Germinal center (tissue), 1 donor: ENCODE measurements around the gene ATPAF2.
A peak's percentile ranks its signal among the peaks of the same experiment; 100 is the strongest.

Experiments
- DNase-seq: peaks from one replicate; pipeline ENCODE4 v3.0.0; 2012; ENCODE audit warnings: mixed read lengths, low spot score

The ATPAF2 gene

GRCh38 chr17:18038861-18039534 is at the start of gene ATPAF2, which contains the start of gene GID4:
ATPAF2 (minus strand) TSS chr17:18039168; CDS start chr17:18039013, 155 bp downstream.
GID4 (plus strand) TSS chr17:18039408; CDS start chr17:18039465, 57 bp downstream.
- peak; percentile 98 for DNase-seq

GRCh38 chr17:18087610-18088491 is 48.9 kb upstream of the ATPAF2 start, which contains the start of gene DRG2:
DRG2 (plus strand) TSS chr17:18087948; CDS start chr17:18088024, 76 bp downstream.
- DNase-seq, result peak; percentile 90

GRCh38 chr17:18084256-18084655 is 45.3 kb upstream of the ATPAF2 start:
- no peak for DNase-seq

- DNase-seq, result no peak
Measured at GRCh38 chr17:18079543-18079942, 40.6 kb upstream of the ATPAF2 start.

- no peak for DNase-seq
Measured at GRCh38 chr17:18076936-18077335, 38.0 kb upstream of the ATPAF2 start.

GRCh38 chr17:18074566-18075272 is 35.8 kb upstream of the ATPAF2 start:
- no peak for DNase-seq

- no peak for DNase-seq
Measured at GRCh38 chr17:18071751-18072150, 32.8 kb upstream of the ATPAF2 start.

GRCh38 chr17:18070861-18071340 is 31.9 kb upstream of the ATPAF2 start:
- no peak for DNase-seq

GRCh38 chr17:18069101-18069500 is 30.1 kb upstream of the ATPAF2 start:
- DNase-seq, result no peak

GRCh38 chr17:18066866-18067265 is 27.9 kb upstream of the ATPAF2 start:
- no peak for DNase-seq

- no peak for DNase-seq
Measured at GRCh38 chr17:18065546-18065945, 26.6 kb upstream of the ATPAF2 start.

GRCh38 chr17:18064053-18064452 is 25.1 kb upstream of the ATPAF2 start:
- DNase-seq, result no peak

- DNase-seq, result no peak
Measured at GRCh38 chr17:18059283-18059682, 20.3 kb upstream of the ATPAF2 start.

GRCh38 chr17:18056214-18056613 is 17.2 kb upstream of the ATPAF2 start:
- DNase-seq, result no peak

- DNase-seq, result no peak
Measured at GRCh38 chr17:18055597-18055996, 16.6 kb upstream of the ATPAF2 start.

- DNase-seq, result no peak
Measured at GRCh38 chr17:18045691-18046350, 6.9 kb upstream of the ATPAF2 start.

GRCh38 chr17:18044609-18045008 is 5.6 kb upstream of the ATPAF2 start:
- DNase-seq, result no peak

GRCh38 chr17:18043491-18043890 is 4.5 kb upstream of the ATPAF2 start:
- no peak for DNase-seq

GRCh38 chr17:18042983-18043382 is 4.0 kb upstream of the ATPAF2 start:
- DNase-seq, result no peak

- DNase-seq, result no peak
Measured at GRCh38 chr17:18041776-18042175, 2.8 kb upstream of the ATPAF2 start.

- DNase-seq, result no peak
Measured at GRCh38 chr17:18040261-18040858, 1.4 kb upstream of the ATPAF2 start.
